ENCODE measurements around the gene ABLIM2.

ABLIM2 gene

GRCh38 chr4:8009097-8009496, 149.5 kb downstream of the ABLIM2 start:
- Histone ChIP-seq H3K9ac (ENCODE audit: low read length) (no peak overlapping the region), H3K79me2 (ENCODE audit: low read length) (no peaks in the 10 kb centered on the region), H3F3A (ENCODE audit: insufficient read depth, low read length) (no peaks in the 10 kb centered on the region), H3K4me3 (ENCODE audit: low read length) (no peak overlapping the region), H3K36me3 (replicated peaks; ENCODE audit: insufficient read depth, low read length) (no peaks in the 10 kb centered on the region), H4K20me1 (ENCODE audit: insufficient read depth, low read length) (no peaks in the 10 kb centered on the region), H3K9me2 (replicated peaks; ENCODE audit: insufficient read depth, low read length) (no peaks in the 10 kb centered on the region), H3K27me3 (replicated peaks; ENCODE audit: insufficient read depth, low read length) (peaks cover 95% of the 10 kb centered on the region), H3K9me3 (replicated peaks; ENCODE audit: insufficient read depth, low read length) (no peaks in the 10 kb centered on the region), H2AFZ (ENCODE audit: low read length) (no peak overlapping the region), H3K4me2 (ENCODE audit: low read depth, low read length) (no peak overlapping the region), H3K27ac (ENCODE audit: low read length) (no peak overlapping the region), H3K4me1 (ENCODE audit: low read length) (no peaks in the 10 kb centered on the region)
- no peak for DNase-seq
- TF ChIP-seq CTCF (IDR thresholded peaks at IDR 0.05; ENCODE audit: low read length) (no peak), EZH2phosphoT487 (IDR thresholded peaks at IDR 0.05; ENCODE audit: low read length) (no peak), EZH2 (optimal IDR thresholded peaks at IDR 0.05; ENCODE audit: low read depth, low read length) (no peak)

- Histone ChIP-seq H4K20me1 (ENCODE audit: insufficient read depth, low read length) (no peaks in the 10 kb centered on the region), H3K9me3 (replicated peaks; ENCODE audit: insufficient read depth, low read length) (no peaks in the 10 kb centered on the region), H3K79me2 (ENCODE audit: low read length) (no peaks in the 10 kb centered on the region), H3K9me2 (replicated peaks; ENCODE audit: insufficient read depth, low read length) (no peaks in the 10 kb centered on the region), H3K4me1 (ENCODE audit: low read length) (no peaks in the 10 kb centered on the region), H3K4me3 (ENCODE audit: low read length) (no peak overlapping the region), H3F3A (ENCODE audit: insufficient read depth, low read length) (no peaks in the 10 kb centered on the region), H3K9ac (ENCODE audit: low read length) (no peak overlapping the region), H3K4me2 (ENCODE audit: low read depth, low read length) (no peak overlapping the region), H3K27ac (ENCODE audit: low read length) (no peak overlapping the region), H3K36me3 (replicated peaks; ENCODE audit: insufficient read depth, low read length) (no peaks in the 10 kb centered on the region), H2AFZ (ENCODE audit: low read length) (no peak overlapping the region), H3K27me3 (replicated peaks; ENCODE audit: insufficient read depth, low read length) (peaks cover 94% of the 10 kb centered on the region)
- DNase-seq, result no peak
- TF ChIP-seq EZH2 (optimal IDR thresholded peaks at IDR 0.05; ENCODE audit: low read depth, low read length) (no peak), EZH2phosphoT487 (IDR thresholded peaks at IDR 0.05; ENCODE audit: low read length) (no peak), CTCF (IDR thresholded peaks at IDR 0.05; ENCODE audit: low read length) (no peak)
Measured at GRCh38 chr4:8008391-8008790, 150.2 kb downstream of the ABLIM2 start.

- Histone ChIP-seq H3K27ac (ENCODE audit: low read length) (no peak overlapping the region), H3K79me2 (ENCODE audit: low read length) (no peaks in the 10 kb centered on the region), H2AFZ (ENCODE audit: low read length) (no peak overlapping the region), H3K36me3 (replicated peaks; ENCODE audit: insufficient read depth, low read length) (no peaks in the 10 kb centered on the region), H3K27me3 (replicated peaks; ENCODE audit: insufficient read depth, low read length) (peaks cover 95% of the 10 kb centered on the region), H3K4me1 (ENCODE audit: low read length) (no peaks in the 10 kb centered on the region), H3K9me2 (replicated peaks; ENCODE audit: insufficient read depth, low read length) (no peaks in the 10 kb centered on the region), H3K9me3 (replicated peaks; ENCODE audit: insufficient read depth, low read length) (no peaks in the 10 kb centered on the region), H3K9ac (ENCODE audit: low read length) (no peak overlapping the region), H4K20me1 (ENCODE audit: insufficient read depth, low read length) (no peaks in the 10 kb centered on the region), H3K4me2 (ENCODE audit: low read depth, low read length) (no peak overlapping the region), H3K4me3 (ENCODE audit: low read length) (no peak overlapping the region), H3F3A (ENCODE audit: insufficient read depth, low read length) (no peaks in the 10 kb centered on the region)
- TF ChIP-seq EZH2phosphoT487 (IDR thresholded peaks at IDR 0.05; ENCODE audit: low read length) (no peak), CTCF (IDR thresholded peaks at IDR 0.05; ENCODE audit: low read length) (no peak), EZH2 (optimal IDR thresholded peaks at IDR 0.05; ENCODE audit: low read depth, low read length) (no peak)
- DNase-seq, result no peak
Measured at GRCh38 chr4:8007581-8007980, 151.0 kb downstream of the ABLIM2 start.
